Measurements from ENCODE around the gene ARMC6. TPM values are rescaled to one million over a fixed set of nuclear protein-coding genes. Genes with fewer than 3 reads are reported as not detected.
"Not testable (repeated sequence)": the region's sequence is repeated elsewhere in the genome, so short reads cannot be mapped to it uniquely, and the experiment has no call there.

The ARMC6 gene
- total and polyA plus RNA-seq, 2 experiments from 2014 or later: 26.4 to 30.8 TPM

GRCh38 chr19:19022380-19022961 lies 10.9 kb upstream of the ARMC6 start:
- Histone ChIP-seq H3K36me3 (replicated peaks; ENCODE audit: insufficient read depth, low read depth) (no peaks in the 10 kb centered on the region), H3K9me2 (replicated peaks; ENCODE audit: insufficient read depth) (no peaks in the 10 kb centered on the region), H2AFZ (no peak overlapping the region), H3K79me2 (peaks cover 42% of the 10 kb centered on the region), H4K20me1 (ENCODE audit: insufficient read depth, poor library complexity, severe bottlenecking) (no peaks in the 10 kb centered on the region), H3K27ac (no peak overlapping the region), H3K4me1 (ENCODE audit: insufficient read depth) (peaks cover 3% of the 10 kb centered on the region), H3K9me3 (ENCODE audit: low read depth) (no peaks in the 10 kb centered on the region), H3K4me3 (no peak overlapping the region), H3K4me2 (no peak overlapping the region), H3K27me3 (no peaks in the 10 kb centered on the region)
- TF ChIP-seq EZH2 (IDR thresholded peaks at IDR 0.05; ENCODE audit: borderline replicate concordance) (no peak), EZH2phosphoT487 (IDR thresholded peaks at IDR 0.05; ENCODE audit: low read depth, severe bottlenecking, unreplicated experiment) (no peak)
- TF ChIP-seq, protein P1, sequence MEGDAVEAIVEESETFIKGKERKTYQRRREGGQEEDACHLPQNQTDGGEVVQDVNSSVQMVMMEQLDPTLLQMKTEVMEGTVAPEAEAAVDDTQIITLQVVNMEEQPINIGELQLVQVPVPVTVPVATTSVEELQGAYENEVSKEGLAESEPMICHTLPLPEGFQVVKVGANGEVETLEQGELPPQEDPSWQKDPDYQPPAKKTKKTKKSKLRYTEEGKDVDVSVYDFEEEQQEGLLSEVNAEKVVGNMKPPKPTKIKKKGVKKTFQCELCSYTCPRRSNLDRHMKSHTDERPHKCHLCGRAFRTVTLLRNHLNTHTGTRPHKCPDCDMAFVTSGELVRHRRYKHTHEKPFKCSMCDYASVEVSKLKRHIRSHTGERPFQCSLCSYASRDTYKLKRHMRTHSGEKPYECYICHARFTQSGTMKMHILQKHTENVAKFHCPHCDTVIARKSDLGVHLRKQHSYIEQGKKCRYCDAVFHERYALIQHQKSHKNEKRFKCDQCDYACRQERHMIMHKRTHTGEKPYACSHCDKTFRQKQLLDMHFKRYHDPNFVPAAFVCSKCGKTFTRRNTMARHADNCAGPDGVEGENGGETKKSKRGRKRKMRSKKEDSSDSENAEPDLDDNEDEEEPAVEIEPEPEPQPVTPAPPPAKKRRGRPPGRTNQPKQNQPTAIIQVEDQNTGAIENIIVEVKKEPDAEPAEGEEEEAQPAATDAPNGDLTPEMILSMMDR (IDR thresholded peaks at IDR 0.05; ENCODE audit: poor library complexity): no peak
- 89% methylated on average over 4 of the region's 4 CpGs for WGBS (ENCODE audit: low lambda C conversion rate, missing lambda C conversion rate)
- DNase-seq (ENCODE audit: low spot score): no peak

DNA sequence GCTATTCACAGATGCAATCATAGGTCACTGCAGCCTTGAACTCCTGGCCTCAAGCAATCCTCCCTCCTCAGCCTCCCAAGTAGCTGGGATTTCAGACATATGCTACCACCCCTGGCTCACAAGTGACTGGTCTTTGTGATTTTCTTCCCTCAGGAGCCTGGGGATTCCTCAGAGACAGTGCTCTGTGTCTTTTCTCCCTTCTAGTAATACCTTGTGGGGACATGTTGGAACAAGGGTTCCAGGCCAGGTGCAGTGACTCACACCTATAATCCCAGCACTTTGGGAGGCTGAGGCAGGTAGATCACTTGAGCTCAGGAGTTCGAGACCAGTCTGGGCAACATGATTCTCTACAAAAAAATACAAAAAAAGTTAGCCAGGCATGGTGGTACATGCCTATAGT lies 10.0 kb upstream of the ARMC6 start:
- not testable (repeated sequence) for H4K20me1 ChIP-seq (ENCODE audit: insufficient read depth, poor library complexity, severe bottlenecking); H3K27ac ChIP-seq; H3K9me2 ChIP-seq (replicated peaks; ENCODE audit: insufficient read depth); DNase-seq (ENCODE audit: low spot score); H2AFZ ChIP-seq; H3K9me3 ChIP-seq (ENCODE audit: low read depth); H3K27me3 ChIP-seq; H3K4me2 ChIP-seq; H3K36me3 ChIP-seq (replicated peaks; ENCODE audit: insufficient read depth, low read depth); H3K4me1 ChIP-seq (ENCODE audit: insufficient read depth); H3K4me3 ChIP-seq
- WGBS (ENCODE audit: low lambda C conversion rate, missing lambda C conversion rate): 100% methylated on average over 1 of the region's 1 CpG
- H3K79me2 ChIP-seq: peaks cover 45% of the 10 kb centered on the region

DNA sequence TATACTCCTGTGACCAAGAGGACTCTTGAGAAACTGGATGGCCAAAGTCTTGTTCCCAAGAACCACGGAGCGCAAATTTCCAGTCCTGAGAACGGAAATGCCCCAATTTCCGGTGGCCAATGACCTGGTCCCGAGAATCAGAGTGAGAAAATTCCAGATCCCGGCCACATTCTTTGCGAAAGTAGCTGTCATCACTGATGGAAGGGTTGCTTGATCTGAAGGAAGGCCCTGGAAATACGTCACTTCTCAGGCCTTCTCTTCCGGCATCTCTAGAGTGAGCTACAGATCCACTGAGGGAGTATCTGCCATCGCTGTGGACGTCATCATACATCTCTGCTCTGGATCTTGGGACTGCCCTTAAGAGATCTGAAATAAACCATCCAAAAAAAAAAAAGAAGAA lies 7.5 kb upstream of the ARMC6 start:
- H2AFZ ChIP-seq: no peak overlapping the region
- no peak for DNase-seq (ENCODE audit: low spot score)
- no peaks in the 10 kb centered on the region for H3K9me2 ChIP-seq (replicated peaks; ENCODE audit: insufficient read depth)
- H3K27ac ChIP-seq: no peak overlapping the region
- TF ChIP-seq EZH2 (IDR thresholded peaks at IDR 0.05; ENCODE audit: borderline replicate concordance): no peak
- TF ChIP-seq, protein P1 (IDR thresholded peaks at IDR 0.05; ENCODE audit: poor library complexity): no peak
- no peak for TF ChIP-seq EZH2phosphoT487 (IDR thresholded peaks at IDR 0.05; ENCODE audit: low read depth, severe bottlenecking, unreplicated experiment)
- 97% methylated on average over 11 of the region's 11 CpGs for WGBS (ENCODE audit: low lambda C conversion rate, missing lambda C conversion rate)
- no peaks in the 10 kb centered on the region for H3K36me3 ChIP-seq (replicated peaks; ENCODE audit: insufficient read depth, low read depth)
- H3K9me3 ChIP-seq (ENCODE audit: low read depth): no peaks in the 10 kb centered on the region
- no peaks in the 10 kb centered on the region for H3K27me3 ChIP-seq
- no peak overlapping the region for H3K4me2 ChIP-seq
- H3K4me3 ChIP-seq: no peak overlapping the region
- H4K20me1 ChIP-seq (ENCODE audit: insufficient read depth, poor library complexity, severe bottlenecking): peaks cover 5% of the 10 kb centered on the region
- peaks cover 52% of the 10 kb centered on the region for H3K79me2 ChIP-seq
- peaks cover 3% of the 10 kb centered on the region for H3K4me1 ChIP-seq (ENCODE audit: insufficient read depth)

- peaks cover 58% of the 10 kb centered on the region for H3K79me2 ChIP-seq
- H3K4me2 ChIP-seq: no peak overlapping the region
- no peaks in the 10 kb centered on the region for H3K9me3 ChIP-seq (ENCODE audit: low read depth)
- H3K4me1 ChIP-seq (ENCODE audit: insufficient read depth): peaks cover under 1% of the 10 kb centered on the region
- H4K20me1 ChIP-seq (ENCODE audit: insufficient read depth, poor library complexity, severe bottlenecking): peaks cover 6% of the 10 kb centered on the region
- peak; percentile 38 for DNase-seq (ENCODE audit: low spot score)
- no peak overlapping the region for H2AFZ ChIP-seq
- TF ChIP-seq EZH2 (IDR thresholded peaks at IDR 0.05; ENCODE audit: borderline replicate concordance): no peak
- TF ChIP-seq EZH2phosphoT487 (IDR thresholded peaks at IDR 0.05; ENCODE audit: low read depth, severe bottlenecking, unreplicated experiment): no peak
- TF ChIP-seq, protein P1 (IDR thresholded peaks at IDR 0.05; ENCODE audit: poor library complexity): peak; percentile 26
- WGBS (ENCODE audit: low lambda C conversion rate, missing lambda C conversion rate): 79% methylated on average over 10 of the region's 10 CpGs
- H3K9me2 ChIP-seq (replicated peaks; ENCODE audit: insufficient read depth): no peaks in the 10 kb centered on the region
- H3K36me3 ChIP-seq (replicated peaks; ENCODE audit: insufficient read depth, low read depth): no peaks in the 10 kb centered on the region
- no peak overlapping the region for H3K4me3 ChIP-seq
- no peak overlapping the region for H3K27ac ChIP-seq
- no peaks in the 10 kb centered on the region for H3K27me3 ChIP-seq
Measured at GRCh38 chr19:19026299-19026971, 7.0 kb upstream of the ARMC6 start.
